NCI-H2029 (cell line): ENCODE data around the gene EXD2.

Experiments used
- DNase-seq: peaks from one replicate; lab custom pipeline; 2025; lab: John Stamatoyannopoulos, UW

Gene EXD2

DNA sequence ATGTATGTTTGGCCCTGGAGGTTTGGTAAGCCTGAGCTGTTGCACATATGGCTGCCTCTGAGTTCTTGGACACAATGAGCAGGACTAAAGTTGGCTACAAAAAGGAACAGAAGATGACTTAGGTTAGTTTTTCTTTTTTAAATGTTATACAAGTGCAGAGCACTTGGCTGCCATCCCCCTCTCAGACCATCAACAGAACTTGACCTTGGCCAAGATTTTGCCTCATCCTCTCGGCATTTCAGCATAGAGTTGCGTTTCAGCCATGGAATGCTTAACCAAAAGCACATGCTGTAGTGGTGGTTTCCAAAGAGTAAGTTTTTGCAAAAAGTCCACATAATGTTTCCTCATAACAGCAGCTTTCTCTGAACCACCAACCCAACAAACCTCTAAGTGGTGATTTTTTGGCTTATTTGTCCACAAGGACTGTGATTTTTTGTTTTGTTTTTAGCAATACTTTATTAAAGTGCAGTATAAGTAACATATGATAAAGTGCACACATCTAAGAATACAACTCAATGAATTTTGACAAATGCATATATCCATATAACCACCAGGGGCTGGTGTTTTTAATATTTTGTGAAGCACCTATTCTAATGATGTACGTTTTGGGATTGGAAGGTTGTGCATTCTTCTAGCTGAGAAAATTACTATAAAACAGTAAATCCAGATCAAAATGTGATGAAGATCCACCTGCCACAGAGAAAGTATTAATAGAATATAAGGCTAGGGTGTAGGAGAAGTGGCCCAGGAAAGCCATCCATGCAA is 56.6 kb downstream of the EXD2 start:
- DNase-seq = no peak

DNA sequence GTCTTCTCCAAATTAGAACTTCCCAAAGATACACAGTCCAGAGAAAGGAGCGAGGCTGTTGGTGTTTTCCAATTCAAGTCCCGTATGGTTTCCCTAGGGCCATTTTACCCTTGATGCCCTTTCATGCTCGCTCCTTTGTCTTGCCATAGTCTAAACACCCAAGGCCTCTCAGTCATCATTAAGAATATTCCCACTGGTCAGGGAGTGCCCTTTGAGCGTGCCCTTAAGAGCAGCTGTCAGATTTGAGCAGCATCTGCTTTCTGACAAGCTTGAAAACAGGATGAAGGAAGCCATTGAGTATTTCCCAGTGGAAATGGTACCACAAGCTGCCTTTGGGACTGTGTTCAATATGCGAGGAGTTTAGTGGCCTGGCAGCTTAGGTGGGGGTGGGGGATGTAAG is 58.3 kb downstream of the EXD2 start:
- DNase-seq = no peak

DNA sequence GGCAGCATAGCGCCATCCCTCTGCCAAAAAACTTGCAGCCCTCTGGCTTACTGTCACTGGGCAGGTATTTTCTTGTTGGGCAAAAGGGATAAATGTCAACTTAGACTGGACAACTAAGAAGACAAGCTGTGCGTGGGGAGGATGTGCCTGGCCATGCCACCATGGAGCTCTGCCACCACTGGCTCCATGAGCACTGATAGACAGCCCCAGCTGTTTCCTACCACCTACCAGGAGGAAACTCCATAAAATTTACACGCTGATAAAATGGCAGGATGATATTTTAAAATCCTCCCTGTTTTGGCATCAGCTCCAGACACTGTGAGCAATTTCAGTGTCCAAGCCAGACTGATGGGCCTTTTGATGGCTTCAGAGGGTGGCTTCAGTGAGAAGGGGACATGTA is 61.6 kb downstream of the EXD2 start:
- no peak for DNase-seq

DNA sequence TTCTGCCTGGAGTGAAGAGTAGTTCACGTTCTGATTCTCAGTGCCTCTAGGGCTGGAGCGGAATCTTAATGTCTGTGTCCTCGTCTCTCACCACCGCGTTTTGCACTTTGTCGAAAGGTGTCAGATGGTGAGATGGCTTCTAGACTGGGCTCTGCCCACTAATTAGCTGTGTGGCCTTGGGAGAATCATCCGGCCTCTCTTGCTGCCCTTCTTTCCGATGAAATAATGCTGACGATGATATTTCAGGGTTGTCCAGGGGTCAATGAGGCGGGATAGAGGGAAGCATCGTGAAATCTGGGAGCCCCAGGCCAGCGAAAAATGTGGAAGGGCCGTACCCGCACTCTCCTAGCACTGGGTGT is 67.8 kb downstream of the EXD2 start:
- DNase-seq = no peak

DNA sequence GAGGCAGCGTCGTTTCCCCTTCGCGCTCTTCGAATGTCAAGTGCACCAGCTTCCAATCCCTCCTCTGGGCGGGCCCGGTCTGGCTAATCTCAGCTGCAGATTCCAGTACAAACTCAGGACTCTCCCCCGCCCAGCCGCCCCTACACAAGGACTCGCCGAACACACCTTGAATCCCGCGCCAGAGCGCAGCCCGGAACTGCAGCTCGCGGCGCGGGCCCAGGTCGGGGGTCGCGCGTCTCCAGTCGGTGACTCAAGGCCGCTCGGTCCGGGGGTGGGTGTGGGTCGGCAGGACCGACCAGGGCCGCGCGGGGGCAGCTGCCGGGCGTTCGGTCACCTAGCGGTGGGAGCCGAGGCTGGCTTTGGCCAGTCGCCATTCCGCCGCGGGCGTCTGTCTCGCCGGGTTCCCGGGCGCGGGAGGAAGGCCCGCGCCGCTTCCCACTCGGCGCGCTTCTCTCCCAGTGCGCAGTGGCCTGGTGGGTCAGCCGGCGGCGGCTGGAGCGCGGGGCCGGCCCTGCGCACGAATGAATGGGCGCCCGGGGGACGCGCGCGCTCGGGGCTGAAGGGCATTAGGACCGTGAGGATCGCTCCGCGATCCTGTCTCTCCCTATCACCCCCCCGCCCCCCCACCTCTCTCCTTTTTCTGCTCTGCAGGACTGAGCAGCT is 68.4 kb downstream of the EXD2 start, which contains the start of gene GALNT16:
GALNT16 (plus strand) TSS at position 632 of the 663 bp plus-strand sequence. CDS start 133 bp downstream, outside the sequence.
- DNase-seq = no peak

DNA sequence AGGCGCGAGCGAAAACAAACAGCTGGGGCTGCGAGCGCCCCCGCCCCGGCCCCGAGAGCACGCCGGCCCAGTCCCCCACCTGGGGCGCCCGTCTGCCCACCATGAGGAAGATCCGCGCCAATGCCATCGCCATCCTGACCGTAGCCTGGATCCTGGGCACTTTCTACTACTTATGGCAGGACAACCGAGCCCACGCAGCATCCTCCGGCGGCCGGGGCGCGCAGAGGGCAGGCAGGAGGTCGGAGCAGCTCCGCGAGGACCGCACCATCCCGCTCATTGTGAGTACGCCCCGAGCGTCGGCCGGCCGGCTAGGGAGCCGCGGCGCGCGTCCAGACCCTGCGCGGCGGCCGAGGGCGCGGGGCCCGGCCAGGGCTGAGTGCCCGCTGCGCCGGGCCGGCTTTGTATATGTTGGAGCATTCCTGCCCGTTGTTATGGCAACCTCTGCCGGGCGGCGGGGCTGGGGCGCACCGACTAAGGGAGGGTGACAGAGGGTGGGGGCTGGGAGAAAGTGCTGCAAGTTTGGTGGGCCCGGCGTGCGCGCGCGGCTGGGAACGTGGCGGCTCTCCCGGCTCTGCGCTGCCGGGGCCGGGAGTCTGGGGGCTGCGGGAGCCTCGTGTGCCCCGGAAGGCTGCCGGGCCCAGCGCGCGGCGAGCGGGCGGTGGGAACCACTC is 69.0 kb downstream of the EXD2 start:
- no peak for DNase-seq

DNA sequence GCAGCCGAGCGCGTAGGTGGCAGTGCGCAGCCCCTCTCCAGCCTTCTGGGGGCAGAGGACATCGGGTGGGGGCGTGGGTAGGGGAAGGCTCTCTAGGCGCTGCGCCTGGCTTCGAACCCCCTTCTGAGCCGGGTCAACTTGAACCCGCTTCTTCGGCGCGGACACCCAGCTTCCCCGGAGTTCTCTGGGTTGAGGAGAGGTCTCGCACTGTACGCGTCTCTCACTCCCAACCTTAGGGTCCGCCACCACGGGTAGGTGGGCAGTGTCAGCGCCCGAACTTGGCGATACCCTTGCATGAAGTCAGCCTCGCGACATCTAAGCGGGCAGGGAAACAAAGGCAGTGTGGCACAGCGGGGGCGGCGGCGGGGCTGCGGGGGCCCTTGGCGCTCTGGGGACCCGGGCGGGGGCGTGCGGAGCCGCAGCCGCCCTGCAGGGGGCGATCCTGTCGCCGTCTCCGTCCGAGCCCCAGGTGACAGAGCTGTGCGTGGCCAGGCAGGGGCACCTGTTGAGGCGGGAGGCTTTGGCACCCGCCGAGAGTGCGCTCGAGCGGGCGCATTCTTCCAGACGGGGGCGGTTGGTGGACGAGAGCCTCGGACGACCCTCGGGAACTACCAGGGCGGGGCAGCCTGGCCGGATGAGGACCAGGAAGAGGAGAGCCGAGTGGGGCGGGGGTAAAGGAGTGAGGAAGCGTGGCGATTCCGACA is 69.7 kb downstream of the EXD2 start:
- DNase-seq = no peak

DNA sequence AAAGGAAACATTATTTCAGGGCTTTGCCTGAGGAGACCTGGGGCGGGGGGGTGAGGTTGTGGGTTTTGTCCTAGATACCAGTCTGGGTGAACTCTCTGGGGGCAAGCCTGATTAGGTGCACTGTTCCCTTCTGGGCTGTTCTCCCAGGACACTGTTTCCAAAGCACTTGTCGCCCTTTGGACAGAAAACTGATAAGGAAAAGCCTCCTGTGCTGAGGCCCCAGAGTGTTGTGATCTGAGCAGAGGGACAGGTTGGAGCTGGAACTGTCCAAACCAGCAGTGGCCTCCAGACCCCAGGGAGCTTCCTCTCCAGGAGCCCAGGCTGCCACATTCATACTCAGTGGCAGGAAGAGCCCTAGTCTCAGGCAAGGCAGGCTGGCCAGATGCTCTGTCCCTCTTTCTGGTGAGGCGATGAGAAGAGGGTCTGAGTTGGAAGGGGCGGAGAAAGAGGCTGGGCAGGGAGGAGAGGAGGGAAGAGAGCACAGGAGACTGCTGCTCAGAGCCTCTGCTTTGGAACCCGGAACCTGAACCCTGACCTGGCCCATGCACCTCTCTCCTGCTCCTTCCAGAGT is 70.5 kb downstream of the EXD2 start:
- no peak for DNase-seq

DNA sequence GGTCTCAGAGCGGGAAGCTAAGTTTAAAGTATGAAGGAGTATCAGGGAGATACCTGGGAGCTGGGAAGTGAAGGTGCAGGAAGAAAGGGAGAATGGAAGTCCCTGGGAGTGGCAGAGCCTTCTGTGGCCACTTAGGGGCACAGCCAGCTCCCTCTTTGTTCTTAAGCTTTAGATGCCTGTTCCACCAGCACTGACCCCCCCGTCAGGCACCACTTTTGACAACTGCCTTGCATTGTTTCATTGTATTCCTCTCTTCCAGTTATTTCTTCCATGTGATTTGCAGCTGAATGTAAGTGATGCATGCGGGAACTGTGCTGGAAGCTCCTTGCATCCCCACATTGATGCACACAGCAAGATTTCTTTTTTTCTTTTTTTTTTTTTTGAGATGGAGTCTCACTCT is 71.2 kb downstream of the EXD2 start:
- DNase-seq = no peak

DNA sequence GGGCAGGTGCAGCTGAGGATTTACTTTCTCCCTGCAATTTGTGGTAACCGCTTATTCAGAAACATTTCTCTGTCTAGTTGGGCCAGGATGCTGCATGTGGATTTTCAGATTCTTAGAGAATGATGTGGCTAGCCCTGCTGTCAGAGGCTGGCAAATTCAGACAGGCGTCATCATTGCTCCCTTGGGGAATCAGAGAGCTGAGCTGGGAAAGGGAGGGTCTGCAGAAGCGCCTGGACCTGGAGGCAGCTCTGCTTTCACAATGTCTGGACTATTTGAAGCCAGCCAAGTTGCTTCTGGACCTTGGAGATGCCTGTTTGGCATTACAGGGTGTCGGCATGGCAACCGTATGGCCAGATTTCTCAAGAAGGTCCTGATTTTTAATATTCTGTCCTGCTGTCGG is 72.1 kb downstream of the EXD2 start:
- DNase-seq = no peak

DNA sequence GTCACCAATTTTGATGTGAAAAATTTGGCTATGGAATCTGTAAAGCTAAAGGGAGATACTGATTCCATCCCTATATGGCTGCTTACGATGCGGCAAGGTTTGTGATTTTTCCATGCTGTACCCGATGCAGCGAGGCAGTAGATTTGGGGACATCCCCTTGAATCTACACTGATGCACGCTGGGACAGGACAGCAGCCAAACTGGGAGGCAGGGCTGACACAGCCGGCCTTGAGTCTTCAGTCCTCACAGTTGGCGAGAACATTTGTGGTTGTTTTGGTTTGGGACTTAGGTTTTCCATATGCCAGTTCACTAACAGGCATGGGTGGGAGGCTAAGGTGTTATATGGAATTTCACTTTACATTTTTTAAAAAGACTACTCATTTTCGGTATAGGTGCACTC is 72.5 kb downstream of the EXD2 start:
- DNase-seq = no peak

DNA sequence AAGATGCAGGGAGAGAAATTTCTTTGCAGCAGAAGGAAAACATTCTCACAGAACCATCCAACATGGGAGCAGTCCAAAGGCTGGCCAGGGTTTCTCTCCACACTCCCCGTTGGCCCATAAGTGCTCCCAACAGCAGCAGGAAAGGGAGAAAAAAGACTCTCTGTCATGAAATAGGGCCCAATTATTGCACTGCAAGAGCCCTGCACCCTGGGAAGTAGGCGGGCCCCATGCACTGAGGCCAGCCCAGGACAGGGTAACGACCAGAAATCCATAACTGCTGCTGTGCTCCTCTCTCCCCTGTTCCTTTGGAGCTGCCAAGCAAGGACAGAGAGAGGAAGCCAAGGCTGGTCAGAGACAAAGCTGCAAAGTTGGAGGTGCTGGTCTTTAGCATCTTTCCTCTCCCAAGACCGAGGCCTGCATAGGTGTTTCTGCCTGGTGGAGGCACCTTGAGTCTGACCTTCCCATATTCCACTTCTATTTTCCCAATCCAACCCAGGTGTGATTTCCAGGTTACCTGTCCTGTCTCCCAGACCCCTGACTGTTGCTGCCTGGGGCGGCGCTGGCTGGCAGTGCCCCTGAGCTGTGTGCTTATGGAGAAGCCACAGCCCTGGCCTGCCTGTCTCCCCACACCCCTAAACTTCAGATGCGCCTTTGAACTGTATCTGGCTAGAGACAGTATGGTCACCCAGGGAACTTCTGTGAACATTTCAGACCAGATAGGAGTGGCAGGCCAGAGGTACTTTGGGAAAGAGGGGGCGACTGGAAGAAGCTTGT is 75.5 kb downstream of the EXD2 start:
- no peak for DNase-seq

DNA sequence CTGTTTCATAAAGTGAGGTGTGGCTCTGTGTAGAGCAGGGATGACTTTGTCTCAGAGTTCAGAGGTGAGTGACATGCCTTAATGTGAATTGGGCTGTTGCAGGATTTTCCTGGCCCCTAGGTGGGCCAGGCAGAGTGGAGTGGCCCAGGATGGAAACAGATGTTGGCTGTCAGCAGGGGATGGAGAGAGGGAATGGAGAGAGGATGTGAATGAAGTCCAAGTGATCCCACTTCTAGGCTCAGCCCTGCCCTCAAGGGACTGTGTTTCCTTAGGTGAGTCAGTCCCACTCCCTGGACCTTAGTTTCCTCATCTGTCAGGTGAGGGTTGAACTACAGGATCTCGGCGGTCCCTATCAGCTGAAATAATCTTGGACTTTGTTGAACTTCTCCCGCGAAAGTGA is 76.2 kb downstream of the EXD2 start:
- no peak for DNase-seq

DNA sequence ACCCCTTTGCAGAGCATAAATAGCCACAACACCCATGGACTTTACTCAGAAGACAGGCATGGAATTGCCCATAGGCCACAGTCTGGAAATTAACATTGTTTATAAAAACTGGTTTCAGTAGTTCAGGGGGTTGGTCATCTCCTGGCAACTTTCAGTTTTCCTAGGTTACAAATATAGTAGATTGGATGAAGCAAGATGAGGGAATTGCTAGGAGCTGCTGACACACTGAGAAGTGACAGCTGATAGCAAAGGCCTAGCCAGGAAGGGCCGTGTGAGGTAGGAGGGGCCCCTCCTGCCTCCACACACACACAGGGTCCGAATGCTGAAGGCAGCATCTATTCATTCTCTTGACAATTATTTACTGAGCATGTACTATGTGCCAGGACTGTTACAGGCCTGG is 76.9 kb downstream of the EXD2 start:
- no peak for DNase-seq

DNA sequence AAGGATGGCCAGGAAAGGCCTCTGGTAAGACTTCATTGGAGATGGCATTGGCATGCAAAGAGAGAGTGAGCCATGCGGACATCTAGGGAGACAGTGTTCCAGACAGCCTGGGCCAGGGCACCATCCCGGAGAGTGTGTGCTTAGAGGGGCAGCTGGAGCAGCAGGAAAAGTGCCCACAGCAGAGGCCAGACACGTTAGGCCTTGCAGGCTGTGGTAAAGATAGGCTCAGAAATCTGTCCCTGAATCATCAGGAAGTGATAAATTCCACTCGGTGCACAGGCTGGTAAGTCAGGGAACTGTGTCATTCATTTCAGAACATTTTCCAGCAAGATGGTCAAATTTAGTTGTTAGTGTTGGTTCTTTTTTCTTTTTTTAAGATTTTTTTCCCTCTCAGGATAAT is 77.5 kb downstream of the EXD2 start:
- no peak for DNase-seq

DNA sequence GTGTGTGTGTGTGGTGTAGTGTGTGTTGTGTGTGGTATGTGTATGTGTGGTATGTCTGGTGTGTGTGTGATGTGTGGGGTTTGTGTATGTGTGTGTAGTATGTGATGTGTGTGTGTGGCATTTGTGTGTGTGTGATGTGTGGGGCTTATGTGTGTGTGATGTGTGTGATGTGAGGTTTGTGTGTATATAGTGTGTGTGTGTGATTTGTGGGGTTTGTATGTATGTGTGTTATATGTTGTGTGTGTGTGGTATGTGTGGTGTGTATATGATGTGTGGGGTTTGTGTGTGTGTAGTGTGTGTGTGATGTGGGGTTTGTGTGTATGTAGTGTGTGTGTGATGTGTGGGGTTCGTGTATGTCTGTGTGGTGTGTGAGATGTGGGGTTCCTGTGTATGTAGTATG is 78.1 kb downstream of the EXD2 start:
- DNase-seq = no peak

DNA sequence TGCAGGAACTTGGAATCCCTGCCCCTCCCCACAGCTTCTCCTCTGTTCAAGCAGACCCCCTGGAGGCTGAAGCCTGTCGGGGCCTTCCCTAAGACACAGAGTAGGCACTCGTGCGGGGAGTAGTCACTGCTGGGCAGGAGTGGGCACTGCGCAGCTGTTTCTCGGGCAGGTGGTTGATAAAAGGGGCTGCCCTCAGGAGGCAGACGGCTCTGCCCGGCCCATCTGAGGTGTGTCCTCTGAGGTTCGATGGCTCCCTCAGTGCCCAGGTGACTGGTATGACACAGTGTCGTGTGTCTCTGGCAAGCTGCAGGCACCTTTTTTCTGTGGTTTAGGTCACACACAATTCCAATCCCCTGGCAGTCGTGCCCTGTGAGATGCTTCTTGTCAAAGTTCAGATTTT is 78.8 kb downstream of the EXD2 start:
- DNase-seq = no peak

DNA sequence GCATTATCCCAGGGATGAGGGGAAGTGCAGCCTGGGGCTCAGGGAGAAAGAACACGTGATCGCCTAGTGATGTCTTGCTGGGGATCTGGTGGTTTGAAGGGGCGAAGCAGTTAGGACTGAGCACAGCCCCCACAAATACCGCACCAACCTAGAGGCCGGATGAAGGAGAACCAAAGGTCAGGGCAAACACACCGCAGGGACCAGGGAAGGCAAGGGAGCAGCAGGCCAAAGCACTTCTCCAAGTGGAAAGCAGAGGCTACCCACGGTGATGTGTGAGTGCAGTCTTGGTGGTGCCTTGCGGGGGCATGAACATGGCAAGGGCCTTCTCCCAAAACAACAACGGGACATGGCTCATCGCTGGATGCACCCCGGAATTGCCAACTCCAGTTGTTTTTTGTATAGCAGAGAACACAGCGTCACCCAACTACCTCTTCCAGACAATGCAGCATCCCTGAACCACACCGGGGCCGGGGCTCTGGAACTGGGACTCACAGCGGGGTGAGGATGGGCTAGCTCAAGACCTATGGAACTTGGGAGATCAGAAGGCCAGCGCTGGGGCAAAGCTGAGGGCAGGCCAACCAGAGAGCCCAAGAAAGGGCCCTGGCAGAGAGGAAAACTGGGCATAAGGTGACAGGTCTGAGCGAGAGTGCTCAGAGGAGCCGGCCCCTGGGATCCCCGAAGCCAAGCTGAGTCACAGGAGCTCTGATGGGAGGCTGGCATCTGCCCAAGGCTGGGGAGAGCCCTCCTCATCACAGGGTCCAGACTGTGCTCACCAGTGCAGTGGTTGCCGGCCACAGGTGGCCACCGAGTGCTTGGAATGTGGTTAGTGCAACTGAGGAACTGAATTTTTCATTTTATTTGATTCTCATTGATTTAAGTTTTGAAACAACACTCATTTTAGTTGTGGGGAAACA is 79.8 kb downstream of the EXD2 start:
- no peak for DNase-seq

DNA sequence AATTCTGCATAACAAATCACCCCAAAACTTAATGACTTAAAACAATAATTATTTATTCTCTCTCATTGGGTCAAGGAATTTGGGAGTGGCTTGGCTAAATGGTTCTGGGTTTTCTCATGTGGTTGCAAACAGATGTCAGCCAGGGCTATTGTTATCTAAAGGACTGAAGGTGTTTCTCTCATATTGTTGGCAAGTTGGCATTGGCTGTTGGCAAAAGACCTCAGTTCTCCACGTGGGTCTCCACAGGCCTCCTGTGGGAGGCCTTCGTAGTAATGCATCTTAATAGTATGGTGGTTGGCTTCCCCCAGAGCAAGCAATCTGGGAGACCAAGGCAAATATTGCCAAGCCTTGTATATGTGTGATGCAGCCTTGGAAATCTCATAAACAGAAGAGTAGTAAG is 83.0 kb downstream of the EXD2 start:
- DNase-seq = no peak

DNA sequence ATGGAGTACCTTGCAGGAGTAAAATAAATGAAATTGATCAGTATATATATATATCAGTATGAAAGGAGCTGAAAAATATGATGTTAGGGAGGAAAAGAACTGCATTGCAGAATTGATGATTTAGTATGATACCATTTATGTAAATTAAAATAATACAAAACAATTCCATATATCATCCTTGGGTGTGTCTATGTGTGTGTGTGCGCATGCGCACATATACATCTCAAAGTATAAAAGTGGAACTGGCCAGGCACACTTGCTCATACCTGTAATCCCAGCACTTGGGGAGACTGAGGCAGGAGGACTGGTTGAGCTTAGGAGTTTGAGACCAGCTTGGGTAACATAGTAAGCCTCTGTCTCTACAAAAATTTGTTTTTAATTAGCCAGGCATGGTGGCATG is 84.0 kb downstream of the EXD2 start:
- no peak for DNase-seq
